GM12872 (cell line): ENCODE data around the gene ZNF366.

Experiments
- CTCF ChIP-seq: IDR thresholded peaks from 3 replicates; pipeline ENCODE4 v1.5.1; 2011; ENCODE audit warnings: low read depth, mild to moderate bottlenecking, low read length, moderate library complexity; ENCODE audit not compliant: insufficient read depth

The ZNF366 gene

GRCh38 chr5:72465601-72466563, 41.3 kb downstream of the ZNF366 start:
- TF ChIP-seq CTCF: no peak

- TF ChIP-seq CTCF: no peak
Observed at GRCh38 chr5:72465066-72465465, 42.1 kb downstream of the ZNF366 start.

- TF ChIP-seq CTCF: no peak
Observed at GRCh38 chr5:72464071-72464470, 43.1 kb downstream of the ZNF366 start.

- no peak for TF ChIP-seq CTCF
Observed at GRCh38 chr5:72463449-72464052, 43.7 kb downstream of the ZNF366 start.

- no peak for TF ChIP-seq CTCF
Observed at GRCh38 chr5:72460413-72460812, 46.8 kb downstream of the ZNF366 start.

GRCh38 chr5:72459913-72460312, 47.3 kb downstream of the ZNF366 start:
- TF ChIP-seq CTCF: no peak

GRCh38 chr5:72459089-72459661, 48.0 kb downstream of the ZNF366 start:
- TF ChIP-seq CTCF: no peak
